Stimulated activated naive B cell treated with anti-CD40 and anti-IgM and Interleukin-4, amounts not matched to agents 10 μg/mL and 1 μg/mL and 100 μg/mL, for 72 hours (primary cell): ENCODE measurements around the gene DNAH5.
A peak's percentile ranks its signal among the peaks of the same experiment; 100 is the strongest.
"Not testable (repeated sequence)": the region's sequence is repeated elsewhere in the genome, so short reads cannot be mapped to it uniquely, and the experiment has no call there.

Source experiments
- ATAC-seq, 2 donors: fragments of 150-1000 bp; cut with Tn5 transposase; replicated peaks; 2 replicates each; pipeline ENCODE4 v1.10.0; 2021; ENCODE audit warnings: moderate library complexity in 1 of 2
- DNase-seq: peaks from one replicate; pipeline ENCODE4 v3.0.0; 2021
- H3K27ac Mint-ChIP-seq: one replicate; pipeline ENCODE4 v1.8.0; 2022; ENCODE audit warnings: mild to moderate bottlenecking, mixed read lengths
- H3K27me3 Mint-ChIP-seq, 2 donors: one replicate each; pipeline ENCODE4 v1.8.0; 2022; ENCODE audit warnings: mixed read lengths in 2 of 2
- H3K36me3 Mint-ChIP-seq, 2 donors: one replicate each; pipeline ENCODE4 v1.8.0; 2022; ENCODE audit warnings: mixed read lengths in 2 of 2, mild to moderate bottlenecking in 1 of 2
- H3K4me1 Mint-ChIP-seq, 2 donors: one replicate each; pipeline ENCODE4 v1.8.0; 2022; ENCODE audit warnings: mixed read lengths in 2 of 2, mild to moderate bottlenecking in 1 of 2
- H3K4me3 Mint-ChIP-seq, 2 donors: one replicate each; pipeline ENCODE4 v1.8.0; 2022; ENCODE audit warnings: mild to moderate bottlenecking in 2 of 2, mixed read lengths in 2 of 2, moderate library complexity in 1 of 2
- H3K9me3 Mint-ChIP-seq, 2 donors: one replicate each; pipeline ENCODE4 v1.8.0; 2022; ENCODE audit warnings: mixed read lengths in 2 of 2, mild to moderate bottlenecking in 1 of 2

Gene DNAH5

GRCh38 chr5:13944560-13945199 lies at the start of gene DNAH5:
TSS of gene DNAH5 (minus strand) at chr5:13944688. CDS start at chr5:13944438, 250 bp downstream.
- Mint-ChIP-seq H3K4me1 (no peaks in the 10 kb centered on the region), H3K4me3 (no peak within 1 kb of the TSS), H3K9me3 (no peaks in the 10 kb centered on the region), H3K36me3 (no peaks in the 10 kb centered on the region), H3K27ac (no peak within 1 kb of the TSS), H3K27me3 (peaks cover 5 to 10% of the 10 kb centered on the region in 2 donors)
- no peak for DNase-seq
- no peak for ATAC-seq

- H3K9me3 Mint-ChIP-seq = peaks cover 5% of the 10 kb centered on the region in 2 donors
- no peaks in the 10 kb centered on the region for H3K4me1 Mint-ChIP-seq
- peaks cover 14 to 38% of the 10 kb centered on the region in 2 donors for H3K27me3 Mint-ChIP-seq
- ATAC-seq (no peak), DNase-seq (no peak)
- H3K4me3 Mint-ChIP-seq = no peak overlapping the region
- peaks cover 2 to 5% of the 10 kb centered on the region in 2 donors for H3K36me3 Mint-ChIP-seq
- H3K27ac Mint-ChIP-seq = no peak overlapping the region
Measured at GRCh38 chr5:13993926-13994325, 49.4 kb upstream of the DNAH5 start.

- DNase-seq (no peak), ATAC-seq (no peak)
- Mint-ChIP-seq H3K4me3 (no peak overlapping the region), H3K9me3 (peaks cover 5% of the 10 kb centered on the region in 2 donors), H3K27ac (no peak overlapping the region), H3K27me3 (peaks cover 14 to 38% of the 10 kb centered on the region in 2 donors), H3K36me3 (peaks cover 2 to 5% of the 10 kb centered on the region in 2 donors), H3K4me1 (peaks cover 0 to 4% of the 10 kb centered on the region in 2 donors)
Measured at GRCh38 chr5:13992795-13993194, 48.3 kb upstream of the DNAH5 start.

- Mint-ChIP-seq H3K27ac (no peak overlapping the region), H3K36me3 (no peaks in the 10 kb centered on the region), H3K4me1 (peaks cover 0 to 4% of the 10 kb centered on the region in 2 donors), H3K4me3 (no peak overlapping the region), H3K9me3 (no peaks in the 10 kb centered on the region), H3K27me3 (peaks cover 13 to 41% of the 10 kb centered on the region in 2 donors)
- ATAC-seq (no peak), DNase-seq (no peak)
Measured at GRCh38 chr5:13991365-13991764, 46.9 kb upstream of the DNAH5 start.

GRCh38 chr5:13990896-13991295 lies 46.4 kb upstream of the DNAH5 start:
- peaks cover 13 to 45% of the 10 kb centered on the region in 2 donors for H3K27me3 Mint-ChIP-seq
- no peak overlapping the region for H3K4me3 Mint-ChIP-seq
- no peaks in the 10 kb centered on the region for H3K36me3 Mint-ChIP-seq
- DNase-seq (no peak), ATAC-seq (no peak)
- H3K27ac Mint-ChIP-seq = no peak overlapping the region
- H3K4me1 Mint-ChIP-seq = peaks cover 0 to 4% of the 10 kb centered on the region in 2 donors
- H3K9me3 Mint-ChIP-seq = no peaks in the 10 kb centered on the region

- ATAC-seq (no peak), DNase-seq (no peak)
- Mint-ChIP-seq H3K27ac (no peak overlapping the region), H3K9me3 (no peaks in the 10 kb centered on the region), H3K36me3 (no peaks in the 10 kb centered on the region), H3K4me3 (no peak overlapping the region), H3K27me3 (peaks cover 13 to 50% of the 10 kb centered on the region in 2 donors), H3K4me1 (peaks cover 0 to 4% of the 10 kb centered on the region in 2 donors)
Measured at GRCh38 chr5:13989832-13990231, 45.3 kb upstream of the DNAH5 start.

GRCh38 chr5:13987843-13988464 lies 43.5 kb upstream of the DNAH5 start:
- Mint-ChIP-seq H3K4me1 (peaks cover 0 to 4% of the 10 kb centered on the region in 2 donors), H3K36me3 (no peaks in the 10 kb centered on the region), H3K27me3 (peaks cover 4 to 38% of the 10 kb centered on the region in 2 donors), H3K4me3 (no peak overlapping the region), H3K27ac (no peak overlapping the region), H3K9me3 (no peaks in the 10 kb centered on the region)
- DNase-seq (no peak), ATAC-seq (peak; percentile 56 to 57)

GRCh38 chr5:13985731-13986418 lies 41.4 kb upstream of the DNAH5 start:
- H3K4me1 Mint-ChIP-seq = peaks cover 0 to 4% of the 10 kb centered on the region in 2 donors
- ATAC-seq (no peak), DNase-seq (no peak)
- H3K27ac Mint-ChIP-seq = no peak overlapping the region
- peaks cover 7 to 35% of the 10 kb centered on the region in 2 donors for H3K27me3 Mint-ChIP-seq
- no peak overlapping the region for H3K4me3 Mint-ChIP-seq
- H3K9me3 Mint-ChIP-seq = no peaks in the 10 kb centered on the region
- H3K36me3 Mint-ChIP-seq = no peaks in the 10 kb centered on the region

GRCh38 chr5:13984888-13985287 lies 40.4 kb upstream of the DNAH5 start:
- H3K9me3 Mint-ChIP-seq, H3K4me3 Mint-ChIP-seq, DNase-seq, ATAC-seq, H3K4me1 Mint-ChIP-seq, H3K36me3 Mint-ChIP-seq, H3K27ac Mint-ChIP-seq: not testable (repeated sequence)
- H3K27me3 Mint-ChIP-seq = peaks cover 17 to 35% of the 10 kb centered on the region in 2 donors

GRCh38 chr5:13976867-13977830 lies 32.7 kb upstream of the DNAH5 start:
- no peaks in the 10 kb centered on the region for H3K4me1 Mint-ChIP-seq
- H3K27ac Mint-ChIP-seq = no peak overlapping the region
- DNase-seq = no peak
- H3K4me3 Mint-ChIP-seq = no peak overlapping the region
- ATAC-seq = no peak
- H3K27me3 Mint-ChIP-seq = peaks cover 38 to 42% of the 10 kb centered on the region in 2 donors
- no peaks in the 10 kb centered on the region for H3K36me3 Mint-ChIP-seq
- no peaks in the 10 kb centered on the region for H3K9me3 Mint-ChIP-seq

- Mint-ChIP-seq H3K27me3 (peaks cover 45 to 49% of the 10 kb centered on the region in 2 donors), H3K9me3 (no peaks in the 10 kb centered on the region), H3K27ac (no peak overlapping the region), H3K4me3 (no peak overlapping the region), H3K4me1 (no peaks in the 10 kb centered on the region), H3K36me3 (no peaks in the 10 kb centered on the region)
- DNase-seq (no peak), ATAC-seq (no peak)
Measured at GRCh38 chr5:13976223-13976622, 31.7 kb upstream of the DNAH5 start.

GRCh38 chr5:13975246-13975645 lies 30.8 kb upstream of the DNAH5 start:
- DNase-seq (no peak), ATAC-seq (no peak)
- H3K9me3 Mint-ChIP-seq = no peaks in the 10 kb centered on the region
- no peak overlapping the region for H3K4me3 Mint-ChIP-seq
- peaks cover 43 to 45% of the 10 kb centered on the region in 2 donors for H3K27me3 Mint-ChIP-seq
- no peaks in the 10 kb centered on the region for H3K4me1 Mint-ChIP-seq
- no peaks in the 10 kb centered on the region for H3K36me3 Mint-ChIP-seq
- no peak overlapping the region for H3K27ac Mint-ChIP-seq

GRCh38 chr5:13973724-13974123 lies 29.2 kb upstream of the DNAH5 start:
- ATAC-seq (no peak), DNase-seq (no peak)
- Mint-ChIP-seq H3K27ac (no peak overlapping the region), H3K4me1 (no peaks in the 10 kb centered on the region), H3K36me3 (no peaks in the 10 kb centered on the region), H3K27me3 (peaks cover 38 to 46% of the 10 kb centered on the region in 2 donors), H3K9me3 (no peaks in the 10 kb centered on the region), H3K4me3 (no peak overlapping the region)

- peaks cover 31 to 44% of the 10 kb centered on the region in 2 donors for H3K27me3 Mint-ChIP-seq
- peaks cover 0 to 2% of the 10 kb centered on the region in 2 donors for H3K9me3 Mint-ChIP-seq
- no peak overlapping the region for H3K27ac Mint-ChIP-seq
- no peaks in the 10 kb centered on the region for H3K4me1 Mint-ChIP-seq
- H3K36me3 Mint-ChIP-seq = no peaks in the 10 kb centered on the region
- ATAC-seq = no peak
- no peak for DNase-seq
- H3K4me3 Mint-ChIP-seq = no peak overlapping the region
Measured at GRCh38 chr5:13972029-13972428, 27.5 kb upstream of the DNAH5 start.
